OCI-LY3 (cell line): ENCODE data around the gene ACTR1A.

Experiments
- EZH2phosphoT487 ChIP-seq: fragments of 200-600 bp; shearing (Covaris generic); IDR thresholded peaks from 2 replicates; pipeline ENCODE4 v1.6.1; 2018; ENCODE audit warnings: antibody characterized with exemption, mixed run types, low read depth
- TF ChIP-seq, protein P1 (sequence below): fragments of 200-600, 300-600 bp; sonication (generic); IDR thresholded peaks from 2 replicates; pipeline ENCODE4 v1.5.1; 2014; ENCODE audit warnings: antibody characterized with exemption, low read length, low read depth

DNA sequence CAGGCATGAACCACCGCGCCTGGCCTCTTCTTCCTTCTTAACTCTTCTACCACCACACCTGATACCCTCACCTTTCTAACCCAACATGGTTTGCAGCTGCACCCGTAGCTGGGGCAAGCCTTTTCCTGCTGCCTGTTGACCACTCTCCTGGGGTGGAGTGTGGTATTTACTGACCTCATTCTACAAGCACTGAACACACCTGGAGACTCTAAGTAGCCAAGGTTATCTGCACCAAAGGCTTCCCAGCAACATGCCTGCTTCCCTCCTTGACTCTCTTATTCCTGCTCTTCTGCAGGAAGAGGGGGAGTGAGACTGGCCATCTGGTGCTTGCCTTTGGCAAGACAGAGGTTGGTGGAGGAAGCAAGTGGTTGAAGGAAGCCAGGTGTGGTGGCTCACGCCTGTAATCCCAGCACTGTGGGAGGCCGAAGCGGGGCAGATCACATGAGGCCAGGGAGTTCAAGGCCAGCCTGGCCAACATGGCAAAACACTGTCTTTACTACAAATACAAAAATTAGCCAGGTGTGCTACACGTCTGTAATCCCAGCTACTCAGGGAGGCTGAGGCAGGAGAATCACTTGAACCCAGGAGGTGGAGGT is 10.1 kb downstream of the ACTR1A start:
- TF ChIP-seq, protein P1, sequence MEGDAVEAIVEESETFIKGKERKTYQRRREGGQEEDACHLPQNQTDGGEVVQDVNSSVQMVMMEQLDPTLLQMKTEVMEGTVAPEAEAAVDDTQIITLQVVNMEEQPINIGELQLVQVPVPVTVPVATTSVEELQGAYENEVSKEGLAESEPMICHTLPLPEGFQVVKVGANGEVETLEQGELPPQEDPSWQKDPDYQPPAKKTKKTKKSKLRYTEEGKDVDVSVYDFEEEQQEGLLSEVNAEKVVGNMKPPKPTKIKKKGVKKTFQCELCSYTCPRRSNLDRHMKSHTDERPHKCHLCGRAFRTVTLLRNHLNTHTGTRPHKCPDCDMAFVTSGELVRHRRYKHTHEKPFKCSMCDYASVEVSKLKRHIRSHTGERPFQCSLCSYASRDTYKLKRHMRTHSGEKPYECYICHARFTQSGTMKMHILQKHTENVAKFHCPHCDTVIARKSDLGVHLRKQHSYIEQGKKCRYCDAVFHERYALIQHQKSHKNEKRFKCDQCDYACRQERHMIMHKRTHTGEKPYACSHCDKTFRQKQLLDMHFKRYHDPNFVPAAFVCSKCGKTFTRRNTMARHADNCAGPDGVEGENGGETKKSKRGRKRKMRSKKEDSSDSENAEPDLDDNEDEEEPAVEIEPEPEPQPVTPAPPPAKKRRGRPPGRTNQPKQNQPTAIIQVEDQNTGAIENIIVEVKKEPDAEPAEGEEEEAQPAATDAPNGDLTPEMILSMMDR: no peak
- no peak for TF ChIP-seq EZH2phosphoT487
